ENCODE measurements around the gene ZNF268. TPM values are rescaled to one million over a fixed set of nuclear protein-coding genes. Genes with fewer than 3 reads are reported as not detected.

ZNF268 gene
- total and polyA plus RNA-seq, 2 of the 8 experiments (the other 6 are each of a cell fraction or from before 2014, with no cell fraction given): 6.3 to 22.3 TPM

DNA sequence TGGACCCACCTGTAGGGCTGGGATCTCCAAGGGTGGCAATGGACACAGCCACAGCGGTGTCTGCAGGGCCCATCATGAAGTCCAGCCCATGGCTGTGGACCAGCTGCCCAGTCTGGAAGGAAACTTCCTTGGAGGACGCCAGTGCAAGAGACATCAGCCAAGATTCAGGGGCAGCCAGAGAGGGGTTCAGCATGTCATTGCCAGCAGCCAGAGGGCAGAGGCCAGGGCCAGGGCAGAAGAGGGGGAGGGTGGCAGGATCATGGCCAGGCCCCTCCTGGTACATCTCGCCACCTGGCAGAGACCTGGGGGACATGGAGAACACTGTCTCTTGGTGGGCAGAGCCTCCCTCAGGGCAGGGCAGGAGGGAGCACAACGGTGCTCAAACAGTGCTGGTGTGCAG, 44.2 kb downstream of the ZNF268 start (continued):
- TF ChIP-seq, protein P1, sequence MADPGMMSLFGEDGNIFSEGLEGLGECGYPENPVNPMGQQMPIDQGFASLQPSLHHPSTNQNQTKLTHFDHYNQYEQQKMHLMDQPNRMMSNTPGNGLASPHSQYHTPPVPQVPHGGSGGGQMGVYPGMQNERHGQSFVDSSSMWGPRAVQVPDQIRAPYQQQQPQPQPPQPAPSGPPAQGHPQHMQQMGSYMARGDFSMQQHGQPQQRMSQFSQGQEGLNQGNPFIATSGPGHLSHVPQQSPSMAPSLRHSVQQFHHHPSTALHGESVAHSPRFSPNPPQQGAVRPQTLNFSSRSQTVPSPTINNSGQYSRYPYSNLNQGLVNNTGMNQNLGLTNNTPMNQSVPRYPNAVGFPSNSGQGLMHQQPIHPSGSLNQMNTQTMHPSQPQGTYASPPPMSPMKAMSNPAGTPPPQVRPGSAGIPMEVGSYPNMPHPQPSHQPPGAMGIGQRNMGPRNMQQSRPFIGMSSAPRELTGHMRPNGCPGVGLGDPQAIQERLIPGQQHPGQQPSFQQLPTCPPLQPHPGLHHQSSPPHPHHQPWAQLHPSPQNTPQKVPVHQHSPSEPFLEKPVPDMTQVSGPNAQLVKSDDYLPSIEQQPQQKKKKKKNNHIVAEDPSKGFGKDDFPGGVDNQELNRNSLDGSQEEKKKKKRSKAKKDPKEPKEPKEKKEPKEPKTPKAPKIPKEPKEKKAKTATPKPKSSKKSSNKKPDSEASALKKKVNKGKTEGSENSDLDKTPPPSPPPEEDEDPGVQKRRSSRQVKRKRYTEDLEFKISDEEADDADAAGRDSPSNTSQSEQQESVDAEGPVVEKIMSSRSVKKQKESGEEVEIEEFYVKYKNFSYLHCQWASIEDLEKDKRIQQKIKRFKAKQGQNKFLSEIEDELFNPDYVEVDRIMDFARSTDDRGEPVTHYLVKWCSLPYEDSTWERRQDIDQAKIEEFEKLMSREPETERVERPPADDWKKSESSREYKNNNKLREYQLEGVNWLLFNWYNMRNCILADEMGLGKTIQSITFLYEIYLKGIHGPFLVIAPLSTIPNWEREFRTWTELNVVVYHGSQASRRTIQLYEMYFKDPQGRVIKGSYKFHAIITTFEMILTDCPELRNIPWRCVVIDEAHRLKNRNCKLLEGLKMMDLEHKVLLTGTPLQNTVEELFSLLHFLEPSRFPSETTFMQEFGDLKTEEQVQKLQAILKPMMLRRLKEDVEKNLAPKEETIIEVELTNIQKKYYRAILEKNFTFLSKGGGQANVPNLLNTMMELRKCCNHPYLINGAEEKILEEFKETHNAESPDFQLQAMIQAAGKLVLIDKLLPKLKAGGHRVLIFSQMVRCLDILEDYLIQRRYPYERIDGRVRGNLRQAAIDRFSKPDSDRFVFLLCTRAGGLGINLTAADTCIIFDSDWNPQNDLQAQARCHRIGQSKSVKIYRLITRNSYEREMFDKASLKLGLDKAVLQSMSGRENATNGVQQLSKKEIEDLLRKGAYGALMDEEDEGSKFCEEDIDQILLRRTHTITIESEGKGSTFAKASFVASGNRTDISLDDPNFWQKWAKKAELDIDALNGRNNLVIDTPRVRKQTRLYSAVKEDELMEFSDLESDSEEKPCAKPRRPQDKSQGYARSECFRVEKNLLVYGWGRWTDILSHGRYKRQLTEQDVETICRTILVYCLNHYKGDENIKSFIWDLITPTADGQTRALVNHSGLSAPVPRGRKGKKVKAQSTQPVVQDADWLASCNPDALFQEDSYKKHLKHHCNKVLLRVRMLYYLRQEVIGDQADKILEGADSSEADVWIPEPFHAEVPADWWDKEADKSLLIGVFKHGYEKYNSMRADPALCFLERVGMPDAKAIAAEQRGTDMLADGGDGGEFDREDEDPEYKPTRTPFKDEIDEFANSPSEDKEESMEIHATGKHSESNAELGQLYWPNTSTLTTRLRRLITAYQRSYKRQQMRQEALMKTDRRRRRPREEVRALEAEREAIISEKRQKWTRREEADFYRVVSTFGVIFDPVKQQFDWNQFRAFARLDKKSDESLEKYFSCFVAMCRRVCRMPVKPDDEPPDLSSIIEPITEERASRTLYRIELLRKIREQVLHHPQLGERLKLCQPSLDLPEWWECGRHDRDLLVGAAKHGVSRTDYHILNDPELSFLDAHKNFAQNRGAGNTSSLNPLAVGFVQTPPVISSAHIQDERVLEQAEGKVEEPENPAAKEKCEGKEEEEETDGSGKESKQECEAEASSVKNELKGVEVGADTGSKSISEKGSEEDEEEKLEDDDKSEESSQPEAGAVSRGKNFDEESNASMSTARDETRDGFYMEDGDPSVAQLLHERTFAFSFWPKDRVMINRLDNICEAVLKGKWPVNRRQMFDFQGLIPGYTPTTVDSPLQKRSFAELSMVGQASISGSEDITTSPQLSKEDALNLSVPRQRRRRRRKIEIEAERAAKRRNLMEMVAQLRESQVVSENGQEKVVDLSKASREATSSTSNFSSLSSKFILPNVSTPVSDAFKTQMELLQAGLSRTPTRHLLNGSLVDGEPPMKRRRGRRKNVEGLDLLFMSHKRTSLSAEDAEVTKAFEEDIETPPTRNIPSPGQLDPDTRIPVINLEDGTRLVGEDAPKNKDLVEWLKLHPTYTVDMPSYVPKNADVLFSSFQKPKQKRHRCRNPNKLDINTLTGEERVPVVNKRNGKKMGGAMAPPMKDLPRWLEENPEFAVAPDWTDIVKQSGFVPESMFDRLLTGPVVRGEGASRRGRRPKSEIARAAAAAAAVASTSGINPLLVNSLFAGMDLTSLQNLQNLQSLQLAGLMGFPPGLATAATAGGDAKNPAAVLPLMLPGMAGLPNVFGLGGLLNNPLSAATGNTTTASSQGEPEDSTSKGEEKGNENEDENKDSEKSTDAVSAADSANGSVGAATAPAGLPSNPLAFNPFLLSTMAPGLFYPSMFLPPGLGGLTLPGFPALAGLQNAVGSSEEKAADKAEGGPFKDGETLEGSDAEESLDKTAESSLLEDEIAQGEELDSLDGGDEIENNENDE (IDR thresholded peaks at IDR 0.05; ENCODE audit: insufficient replicate concordance, low read length): no peak
- TF ChIP-seq GTF2F1 (IDR thresholded peaks at IDR 0.05; ENCODE audit: borderline replicate concordance, low read depth, low read length) (no peak), RXRA (IDR thresholded peaks at IDR 0.05; ENCODE audit: insufficient read depth, low read depth, low read length) (no peak), BRCA1 (IDR thresholded peaks at IDR 0.05; ENCODE audit: low read depth, low read length) (no peak), POLR2AphosphoS5 (IDR thresholded peaks at IDR 0.05; ENCODE audit: low read depth, low read length) (no peak), CBX5 (IDR thresholded peaks at IDR 0.05; ENCODE audit: low read depth, low read length) (no peak), BCL11A (IDR thresholded peaks at IDR 0.05; ENCODE audit: low read depth in 2 of 2, low read length in 2 of 2) (no peak), CBX8 (IDR thresholded peaks at IDR 0.05; ENCODE audit: borderline replicate concordance, low read depth, low read length) (no peak), POU5F1 (IDR thresholded peaks at IDR 0.05; ENCODE audit: low read depth, low read length) (no peak), TBP (IDR thresholded peaks at IDR 0.05; ENCODE audit: low read depth, low read length) (no peak), RFX5 (IDR thresholded peaks at IDR 0.05; ENCODE audit: borderline replicate concordance, low read depth, low read length) (no peak), SP2 (IDR thresholded peaks at IDR 0.05; ENCODE audit: low read length) (no peak)

All from H1 (cell line).